ENCODE measurements around the gene SNX5. TPM values are rescaled to one million over a fixed set of nuclear protein-coding genes. Genes with fewer than 3 reads are reported as not detected.

The SNX5 gene
- total RNA-seq, 2 experiments from 2014 or later: 58.3 to 60.3 TPM

DNA sequence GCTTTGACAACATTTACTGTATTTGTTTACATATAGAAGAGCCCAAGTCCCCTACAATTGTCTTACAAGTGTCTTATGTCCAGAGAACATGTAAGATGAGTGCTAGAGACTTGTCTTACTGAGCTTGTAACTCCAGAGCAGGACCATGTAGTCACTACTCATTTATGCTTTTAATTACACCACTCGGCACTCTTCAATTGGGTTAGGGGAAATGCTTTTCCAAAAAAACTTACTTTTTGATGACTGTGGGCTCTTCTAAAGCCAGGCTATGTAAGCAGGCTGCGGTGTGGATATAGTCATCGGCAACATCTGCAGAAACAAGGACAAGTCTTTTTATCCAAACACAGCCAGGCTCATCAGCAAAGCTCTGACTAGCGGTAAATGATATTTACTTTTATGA, 18.7 kb downstream of the SNX5 start:
- H3K36me3 ChIP-seq (ENCODE audit: insufficient read depth, low read length): peaks cover 98% of the 10 kb centered on the region
- no peak overlapping the region for H3K4me3 Mint-ChIP-seq
- H3K4me3 ChIP-seq (ENCODE audit: low read length): no peak overlapping the region
- DNase-seq (no peak), ATAC-seq (ENCODE audit: poor library complexity) (no peak)
- H3K4me1 ChIP-seq (ENCODE audit: insufficient read depth, low read length): no peaks in the 10 kb centered on the region
- H3K36me3 Mint-ChIP-seq (ENCODE audit: low read depth): peaks cover 100% of the 10 kb centered on the region
- H3K9me3 ChIP-seq (ENCODE audit: control insufficient read depth in 1 of 2, insufficient read depth in 1 of 2, low read length in 2 of 2): no peaks in the 10 kb centered on the region
- ChIA-PET CTCF (interaction anchor here (1.4 kb wide), 1 partner anchor 11 kb away, joined by 5 read pairs; no protein-coding TSS in a partner anchor), POLR2A (interaction anchor here (2.0 kb wide), 1 partner anchor 9 kb away, joined by 5 read pairs; no protein-coding TSS in a partner anchor)
- intact Hi-C loops (cut with DNase I, micrococcal nuclease): no loop called here
- no peak overlapping the region for H3K27ac ChIP-seq (ENCODE audit: low read depth in 1 of 2, low read length in 2 of 2)
- H3K27ac Mint-ChIP-seq: no peak overlapping the region
- no peaks in the 10 kb centered on the region for H3K27me3 ChIP-seq (ENCODE audit: control insufficient read depth in 1 of 2, insufficient read depth in 2 of 2, low read length in 2 of 2)
- no peaks in the 10 kb centered on the region for H3K9me3 Mint-ChIP-seq
- no peak for TF ChIP-seq CTCF (IDR thresholded peaks at IDR 0.05)
- no peaks in the 10 kb centered on the region for H3K27me3 Mint-ChIP-seq
- H3K4me1 Mint-ChIP-seq (ENCODE audit: low read depth): peaks cover 1% of the 10 kb centered on the region

GRCh38 chr20:17948442-17948841, 20.2 kb downstream of the SNX5 start:
- H3K27ac ChIP-seq (ENCODE audit: low read depth in 1 of 2, low read length in 2 of 2): no peak overlapping the region
- ATAC-seq (ENCODE audit: poor library complexity) (no peak), DNase-seq (no peak)
- Mint-ChIP-seq H3K9me3 (no peaks in the 10 kb centered on the region), H3K4me1 (ENCODE audit: low read depth) (no peaks in the 10 kb centered on the region), H3K4me3 (no peak overlapping the region), H3K27ac (no peak overlapping the region), H3K27me3 (no peaks in the 10 kb centered on the region), H3K36me3 (ENCODE audit: low read depth) (peaks cover 99% of the 10 kb centered on the region)
- no peaks in the 10 kb centered on the region for H3K4me1 ChIP-seq (ENCODE audit: insufficient read depth, low read length)
- POLR2A ChIA-PET: interaction anchor here (2.0 kb wide), 1 partner anchor 10 kb away, joined by 5 read pairs; no protein-coding TSS in a partner anchor
- H3K27me3 ChIP-seq (ENCODE audit: control insufficient read depth in 1 of 2, insufficient read depth in 2 of 2, low read length in 2 of 2): no peaks in the 10 kb centered on the region
- CTCF ChIA-PET: interaction anchor here (1.4 kb wide), 1 partner anchor 9 kb away, joined by 5 read pairs; no protein-coding TSS in a partner anchor
- no peak overlapping the region for H3K4me3 ChIP-seq (ENCODE audit: low read length)
- intact Hi-C loops (cut with DNase I, micrococcal nuclease): no loop called here
- TF ChIP-seq CTCF (IDR thresholded peaks at IDR 0.05): no peak
- peaks cover 88% of the 10 kb centered on the region for H3K36me3 ChIP-seq (ENCODE audit: insufficient read depth, low read length)
- H3K9me3 ChIP-seq (ENCODE audit: control insufficient read depth in 1 of 2, insufficient read depth in 1 of 2, low read length in 2 of 2): no peaks in the 10 kb centered on the region

DNA sequence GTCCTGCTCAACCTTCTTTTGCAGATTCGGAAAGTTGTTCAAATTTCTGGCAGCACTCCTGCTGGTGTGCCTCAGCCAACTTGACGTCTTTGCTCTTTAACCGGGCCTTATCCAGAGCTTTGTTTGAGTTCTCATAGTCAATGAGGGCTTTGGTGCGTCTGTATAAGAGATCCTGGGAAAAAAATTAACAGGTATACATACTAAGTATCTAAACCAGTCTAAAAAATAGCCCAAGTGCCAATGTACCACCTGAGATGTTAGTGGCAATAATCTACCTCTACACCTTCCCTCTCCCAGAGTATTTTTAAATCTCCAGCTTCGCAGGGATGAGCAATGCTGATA, 21.1 kb downstream of the SNX5 start:
- ATAC-seq (ENCODE audit: poor library complexity): no peak
- H3K9me3 Mint-ChIP-seq: no peaks in the 10 kb centered on the region
- POLR2A ChIA-PET: no interaction called here
- Histone ChIP-seq H3K4me3 (ENCODE audit: low read length) (no peak overlapping the region), H3K27me3 (ENCODE audit: control insufficient read depth in 1 of 2, insufficient read depth in 2 of 2, low read length in 2 of 2) (no peaks in the 10 kb centered on the region), H3K27ac (ENCODE audit: low read depth in 1 of 2, low read length in 2 of 2) (no peak overlapping the region), H3K9me3 (ENCODE audit: control insufficient read depth in 1 of 2, insufficient read depth in 1 of 2, low read length in 2 of 2) (no peaks in the 10 kb centered on the region), H3K36me3 (ENCODE audit: insufficient read depth, low read length) (peaks cover 88% of the 10 kb centered on the region), H3K4me1 (ENCODE audit: insufficient read depth, low read length) (no peaks in the 10 kb centered on the region)
- H3K36me3 Mint-ChIP-seq (ENCODE audit: low read depth): peaks cover 99% of the 10 kb centered on the region
- DNase-seq: no peak
- no peak overlapping the region for H3K4me3 Mint-ChIP-seq
- no peaks in the 10 kb centered on the region for H3K27me3 Mint-ChIP-seq
- no peak overlapping the region for H3K27ac Mint-ChIP-seq
- no peaks in the 10 kb centered on the region for H3K4me1 Mint-ChIP-seq (ENCODE audit: low read depth)
- intact Hi-C loops (cut with DNase I, micrococcal nuclease): no loop called here
- CTCF ChIA-PET: no interaction called here
- no peak for TF ChIP-seq CTCF (IDR thresholded peaks at IDR 0.05)
